ENCODE measurements around the gene SLC7A14. TPM values are rescaled to one million over a fixed set of nuclear protein-coding genes. Genes with fewer than 3 reads are reported as not detected.

SLC7A14 gene
- total and polyA plus RNA-seq, 10 of the 15 experiments (the other 5 are each of a cell fraction or from before 2014, with no cell fraction given): not detected

DNA sequence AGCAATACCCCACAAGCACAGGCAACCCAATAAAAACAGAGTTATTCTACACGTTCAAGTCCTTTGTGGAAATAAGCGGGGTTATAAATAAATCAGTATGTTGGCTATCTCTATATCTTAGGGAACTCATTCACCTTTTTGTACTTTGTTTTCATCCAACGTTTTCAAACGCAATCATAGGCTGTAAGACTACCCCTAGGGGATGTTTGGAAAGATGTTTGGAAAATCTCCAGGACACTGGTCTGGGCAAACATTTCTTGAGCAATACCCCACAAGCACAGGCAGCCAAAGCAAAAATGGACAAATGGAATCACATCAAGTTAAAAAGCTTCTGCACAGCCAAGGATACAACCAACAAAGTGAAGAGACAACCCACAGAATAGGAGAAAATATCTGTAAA, 97.1 kb downstream of the SLC7A14 start:
- 19% methylated on average over 4 of the region's 4 CpGs for WGBS (ENCODE audit: insufficient coverage, insufficient replicate concordance, low lambda C conversion rate, missing lambda C conversion rate)
- no peaks in the 10 kb centered on the region for H3K9me3 ChIP-seq (replicated peaks; ENCODE audit: control insufficient read depth, insufficient read depth, low read length)
- DNase-seq (ENCODE audit: low read depth, low spot score): no peak
- no peaks in the 10 kb centered on the region for H4K20me1 ChIP-seq (ENCODE audit: control insufficient read depth, insufficient read depth)
- RAD21 ChIA-PET (ENCODE audit: unreplicated experiment): no interaction called here
- no peak overlapping the region for H2AFZ ChIP-seq (ENCODE audit: control insufficient read depth, low read depth, low read length)
- CTCF ChIA-PET: no interaction called here
- in situ Hi-C loops (cut with MboI) (no loop called here), intact Hi-C loops (cut with micrococcal nuclease; ENCODE audit: unreplicated experiment) (no loop called here)
- H3K27me3 ChIP-seq (replicated peaks in 1 of 2; ENCODE audit: control insufficient read depth in 2 of 2, insufficient read depth in 2 of 2, low read length in 1 of 2): peaks cover 3% of the 10 kb centered on the region in 2 experiments; a peak in 1 of 4 replicates
- H3K4me2 ChIP-seq (ENCODE audit: control insufficient read depth, insufficient read depth): no peak overlapping the region
- no peak for ATAC-seq
- H3K27ac ChIP-seq (ENCODE audit: control insufficient read depth, insufficient read depth): no peak overlapping the region
- no TSS peak for BruUV-seq (replicated peaks)
- POLR2A ChIA-PET: no interaction called here
- FAIRE-seq: no peak
- TF ChIP-seq, protein P1, sequence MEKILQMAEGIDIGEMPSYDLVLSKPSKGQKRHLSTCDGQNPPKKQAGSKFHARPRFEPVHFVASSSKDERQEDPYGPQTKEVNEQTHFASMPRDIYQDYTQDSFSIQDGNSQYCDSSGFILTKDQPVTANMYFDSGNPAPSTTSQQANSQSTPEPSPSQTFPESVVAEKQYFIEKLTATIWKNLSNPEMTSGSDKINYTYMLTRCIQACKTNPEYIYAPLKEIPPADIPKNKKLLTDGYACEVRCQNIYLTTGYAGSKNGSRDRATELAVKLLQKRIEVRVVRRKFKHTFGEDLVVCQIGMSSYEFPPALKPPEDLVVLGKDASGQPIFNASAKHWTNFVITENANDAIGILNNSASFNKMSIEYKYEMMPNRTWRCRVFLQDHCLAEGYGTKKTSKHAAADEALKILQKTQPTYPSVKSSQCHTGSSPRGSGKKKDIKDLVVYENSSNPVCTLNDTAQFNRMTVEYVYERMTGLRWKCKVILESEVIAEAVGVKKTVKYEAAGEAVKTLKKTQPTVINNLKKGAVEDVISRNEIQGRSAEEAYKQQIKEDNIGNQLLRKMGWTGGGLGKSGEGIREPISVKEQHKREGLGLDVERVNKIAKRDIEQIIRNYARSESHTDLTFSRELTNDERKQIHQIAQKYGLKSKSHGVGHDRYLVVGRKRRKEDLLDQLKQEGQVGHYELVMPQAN (conservative IDR thresholded peaks at IDR 0.05): no peak
- TF ChIP-seq SMARCA5 (IDR thresholded peaks at IDR 0.05) (no peak), RCOR1 (conservative IDR thresholded peaks at IDR 0.05; ENCODE audit: low read depth, low read length) (no peak), RBBP5 (conservative IDR thresholded peaks at IDR 0.05) (no peak), HDAC6 (IDR thresholded peaks at IDR 0.05; ENCODE audit: unreplicated experiment) (no peak), MEF2B (IDR thresholded peaks at IDR 0.05; ENCODE audit: partially characterized antibody, poor library complexity, severe bottlenecking) (no peak)
- TF ChIP-seq, protein P2, sequence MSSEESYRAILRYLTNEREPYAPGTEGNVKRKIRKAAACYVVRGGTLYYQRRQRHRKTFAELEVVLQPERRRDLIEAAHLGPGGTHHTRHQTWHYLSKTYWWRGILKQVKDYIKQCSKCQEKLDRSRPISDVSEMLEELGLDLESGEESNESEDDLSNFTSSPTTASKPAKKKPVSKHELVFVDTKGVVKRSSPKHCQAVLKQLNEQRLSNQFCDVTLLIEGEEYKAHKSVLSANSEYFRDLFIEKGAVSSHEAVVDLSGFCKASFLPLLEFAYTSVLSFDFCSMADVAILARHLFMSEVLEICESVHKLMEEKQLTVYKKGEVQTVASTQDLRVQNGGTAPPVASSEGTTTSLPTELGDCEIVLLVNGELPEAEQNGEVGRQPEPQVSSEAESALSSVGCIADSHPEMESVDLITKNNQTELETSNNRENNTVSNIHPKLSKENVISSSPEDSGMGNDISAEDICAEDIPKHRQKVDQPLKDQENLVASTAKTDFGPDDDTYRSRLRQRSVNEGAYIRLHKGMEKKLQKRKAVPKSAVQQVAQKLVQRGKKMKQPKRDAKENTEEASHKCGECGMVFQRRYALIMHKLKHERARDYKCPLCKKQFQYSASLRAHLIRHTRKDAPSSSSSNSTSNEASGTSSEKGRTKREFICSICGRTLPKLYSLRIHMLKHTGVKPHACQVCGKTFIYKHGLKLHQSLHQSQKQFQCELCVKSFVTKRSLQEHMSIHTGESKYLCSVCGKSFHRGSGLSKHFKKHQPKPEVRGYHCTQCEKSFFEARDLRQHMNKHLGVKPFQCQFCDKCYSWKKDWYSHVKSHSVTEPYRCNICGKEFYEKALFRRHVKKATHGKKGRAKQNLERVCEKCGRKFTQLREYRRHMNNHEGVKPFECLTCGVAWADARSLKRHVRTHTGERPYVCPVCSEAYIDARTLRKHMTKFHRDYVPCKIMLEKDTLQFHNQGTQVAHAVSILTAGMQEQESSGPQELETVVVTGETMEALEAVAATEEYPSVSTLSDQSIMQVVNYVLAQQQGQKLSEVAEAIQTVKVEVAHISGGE (CRISPR knock-in tag; IDR thresholded peaks at IDR 0.05): no peak
- no peak overlapping the region for H3K9ac ChIP-seq (ENCODE audit: control insufficient read depth, insufficient read depth, low read length)
- SMC1A ChIA-PET (ENCODE audit: uncharacterized antibody, unreplicated experiment): no interaction called here
- H3K36me3 ChIP-seq (ENCODE audit: control insufficient read depth in 2 of 2, insufficient read depth in 2 of 2, low read length in 1 of 2): no peaks in the 10 kb centered on the region
- no peaks in the 10 kb centered on the region for H3K79me2 ChIP-seq (ENCODE audit: control insufficient read depth, insufficient read depth, low read length)
- H3K4me3 ChIP-seq: no peak overlapping the region
- no peaks in the 10 kb centered on the region for H3K4me1 ChIP-seq (ENCODE audit: control insufficient read depth, insufficient read depth, low read length)
